DOHH2 (cell line): ENCODE results near the gene CABLES1.
A peak's percentile ranks its signal among the peaks of the same experiment; 100 is the strongest.

Experiments
- H3F3A ChIP-seq: fragments of 200-600 bp; sonication (generic), shearing (Covaris generic); 2 replicates; pipeline ENCODE4 v1.6.0; 2016; ENCODE audit warnings: antibody characterized with exemption, mild to moderate bottlenecking; ENCODE audit not compliant: control insufficient read depth, insufficient read depth
- H3K27ac ChIP-seq: fragments of 200-600 bp; sonication (generic); 2 replicates; pipeline ENCODE4 v1.5.1; 2014; ENCODE audit warnings: low read depth, mild to moderate bottlenecking, low read length, moderate library complexity
- H3K27me3 ChIP-seq: fragments of 200-600 bp; sonication (generic); 2 replicates; pipeline ENCODE4 v1.6.1; 2014; ENCODE audit warnings: mild to moderate bottlenecking, low read length, mixed read lengths; ENCODE audit not compliant: control insufficient read depth
- H3K36me3 ChIP-seq: fragments of 200-600 bp; sonication (generic); 2 replicates; pipeline ENCODE4 v1.6.1; 2014; ENCODE audit warnings: mild to moderate bottlenecking, low read length, moderate library complexity, mixed read lengths; ENCODE audit not compliant: control insufficient read depth
- H3K4me1 ChIP-seq: fragments of 200-600 bp; sonication (generic); 2 replicates; pipeline ENCODE4 v1.6.1; 2014; ENCODE audit warnings: mild to moderate bottlenecking, low read length, mixed read lengths; ENCODE audit not compliant: control insufficient read depth
- H3K4me2 ChIP-seq: fragments of 200-600 bp; sonication (generic); 2 replicates; pipeline ENCODE4 v1.6.0; 2014; ENCODE audit warnings: mild to moderate bottlenecking, low read length, moderate library complexity
- H3K4me3 ChIP-seq: fragments of 200-600 bp; sonication (generic); 2 replicates; pipeline ENCODE4 v1.5.1; 2014; ENCODE audit warnings: mild to moderate bottlenecking, low read length, mixed read lengths
- H3K79me2 ChIP-seq: fragments of 200-600 bp; sonication (generic); 2 replicates; pipeline ENCODE4 v1.6.1; 2014; ENCODE audit warnings: mild to moderate bottlenecking, low read length, mixed read lengths; ENCODE audit not compliant: control insufficient read depth
- H3K9me2 ChIP-seq: fragments of 200-600 bp; sonication (generic); replicated peaks from 2 replicates; pipeline ENCODE4 v1.6.1; 2014; ENCODE audit warnings: mild to moderate bottlenecking, low read length, mixed read lengths; ENCODE audit not compliant: control insufficient read depth
- H3K9me3 ChIP-seq: fragments of 200-600 bp; sonication (generic); 2 replicates; pipeline ENCODE4 v1.6.1; 2014; ENCODE audit warnings: antibody characterized with exemption, low read length, mixed read lengths; ENCODE audit not compliant: control insufficient read depth, insufficient read depth
- H4K20me1 ChIP-seq: fragments of 200-600 bp; sonication (generic); 2 replicates; pipeline ENCODE4 v1.6.0; 2014; ENCODE audit warnings: low read depth, mild to moderate bottlenecking, antibody characterized with exemption, low read length, moderate library complexity; ENCODE audit not compliant: control insufficient read depth, insufficient read depth
- CTCF ChIP-seq: fragments of 200-600 bp; sonication (generic); IDR thresholded peaks from one replicate; pipeline ENCODE4 v1.5.1; 2014; ENCODE audit warnings: antibody characterized with exemption, mild to moderate bottlenecking, low read depth, low read length; ENCODE audit not compliant: poor library complexity, severe bottlenecking
- EZH2phosphoT487 ChIP-seq: fragments of 200-600 bp; sonication (generic); IDR thresholded peaks from 2 replicates; pipeline ENCODE4 v1.6.1; 2017; ENCODE audit warnings: borderline replicate concordance, mild to moderate bottlenecking, antibody characterized with exemption, low read length, moderate library complexity, mixed read lengths

The CABLES1 gene

GRCh38 chr18:23204589-23205235 is 69.4 kb downstream of the CABLES1 start:
- H3K36me3 ChIP-seq = no peaks in the 10 kb centered on the region
- H3K27ac ChIP-seq = no peak overlapping the region
- no peaks in the 10 kb centered on the region for H3K27me3 ChIP-seq
- no peak for TF ChIP-seq CTCF
- H3F3A ChIP-seq = no peaks in the 10 kb centered on the region
- H3K79me2 ChIP-seq = no peaks in the 10 kb centered on the region
- H3K4me3 ChIP-seq = no peak overlapping the region
- no peaks in the 10 kb centered on the region for H4K20me1 ChIP-seq
- no peaks in the 10 kb centered on the region for H3K9me3 ChIP-seq
- H3K4me2 ChIP-seq = no peak overlapping the region
- H3K9me2 ChIP-seq = no peaks in the 10 kb centered on the region
- H3K4me1 ChIP-seq = peaks cover 25% of the 10 kb centered on the region

DNA sequence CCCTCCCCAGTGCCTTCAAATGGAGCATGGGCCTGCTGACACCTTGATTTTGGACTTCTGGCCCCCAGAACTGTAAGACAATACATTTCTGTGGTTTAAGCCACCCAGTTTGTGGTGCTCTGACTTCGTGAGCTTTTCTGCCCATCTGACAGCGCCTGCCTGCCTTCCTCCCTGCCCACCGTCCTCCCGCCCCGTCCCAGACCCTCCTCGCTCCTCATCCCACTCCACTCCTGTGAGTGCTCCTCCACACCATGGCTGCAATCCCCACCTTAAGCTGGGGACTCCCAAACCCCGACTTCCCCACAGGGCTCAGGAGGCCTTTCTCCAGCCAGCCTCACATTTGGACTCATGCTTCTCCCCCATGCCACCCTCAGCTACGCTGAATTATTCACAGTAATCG is 70.7 kb downstream of the CABLES1 start:
- no peaks in the 10 kb centered on the region for H3K9me2 ChIP-seq
- peaks cover 19% of the 10 kb centered on the region for H3K4me1 ChIP-seq
- H4K20me1 ChIP-seq = no peaks in the 10 kb centered on the region
- no peaks in the 10 kb centered on the region for H3K27me3 ChIP-seq
- H3K79me2 ChIP-seq = no peaks in the 10 kb centered on the region
- H3K36me3 ChIP-seq = no peaks in the 10 kb centered on the region
- TF ChIP-seq EZH2phosphoT487 (no peak), CTCF (no peak)
- H3K9me3 ChIP-seq = no peaks in the 10 kb centered on the region
- H3F3A ChIP-seq = no peaks in the 10 kb centered on the region
- H3K4me2 ChIP-seq = no peak overlapping the region
- H3K27ac ChIP-seq = no peak overlapping the region
- H3K4me3 ChIP-seq = no peak overlapping the region

GRCh38 chr18:23207191-23207955 is 72.1 kb downstream of the CABLES1 start:
- Histone ChIP-seq H3K4me1 (peaks cover 17% of the 10 kb centered on the region), H3K27me3 (no peaks in the 10 kb centered on the region), H3K9me2 (no peaks in the 10 kb centered on the region), H3K9me3 (no peaks in the 10 kb centered on the region), H3K27ac (no peak overlapping the region), H3K4me2 (no peak overlapping the region), H3F3A (no peaks in the 10 kb centered on the region), H4K20me1 (no peaks in the 10 kb centered on the region), H3K4me3 (no peak overlapping the region), H3K36me3 (no peaks in the 10 kb centered on the region), H3K79me2 (no peaks in the 10 kb centered on the region)
- TF ChIP-seq EZH2phosphoT487 (no peak), CTCF (peak; percentile 90)
